Spleen (tissue), 7 donors: ENCODE results near the gene TSPAN15.

Experiments used
- POLR2A ChIP-seq, 3 donors: fragments of 450-650 bp; IDR thresholded peaks; one replicate each; pipeline ENCODE4 v1.5.1; 2017; ENCODE audit warnings: antibody characterized with exemption in 3 of 3, mild to moderate bottlenecking in 1 of 3
- POLR2AphosphoS5 ChIP-seq, 3 donors: sonication (generic); formaldehyde crosslinking; IDR thresholded peaks; one replicate each; pipeline ENCODE4 v1.5.1; 2017; ENCODE audit warnings: antibody characterized with exemption in 3 of 3
- TF ChIP-seq, protein P1 (sequence below), 11 experiments: fragments of 200-600 bp in 7 of 11; fragments of 450-650 bp in 4 of 11; sonication (generic) in 4 of 11; IDR thresholded peaks in 8 of 11; conservative IDR thresholded peaks in 3 of 11; 1 replicate in 7 of 11; 2 replicates in 4 of 11; pipeline versions ENCODE4 v1.4.0 to v1.8.0; 2016 to 2021; ENCODE audit warnings: antibody characterized with exemption in 11 of 11, inconsistent platforms in 4 of 11, mild to moderate bottlenecking in 1 of 11
- donor health status: DM: no; HTN: no; CAD: no; lungs with moderate emphysema.
- donor health status: DM: no; HTN: no; CAD: no.
- donor health status: DM: no; HTN: no; CAD: no.

DNA sequence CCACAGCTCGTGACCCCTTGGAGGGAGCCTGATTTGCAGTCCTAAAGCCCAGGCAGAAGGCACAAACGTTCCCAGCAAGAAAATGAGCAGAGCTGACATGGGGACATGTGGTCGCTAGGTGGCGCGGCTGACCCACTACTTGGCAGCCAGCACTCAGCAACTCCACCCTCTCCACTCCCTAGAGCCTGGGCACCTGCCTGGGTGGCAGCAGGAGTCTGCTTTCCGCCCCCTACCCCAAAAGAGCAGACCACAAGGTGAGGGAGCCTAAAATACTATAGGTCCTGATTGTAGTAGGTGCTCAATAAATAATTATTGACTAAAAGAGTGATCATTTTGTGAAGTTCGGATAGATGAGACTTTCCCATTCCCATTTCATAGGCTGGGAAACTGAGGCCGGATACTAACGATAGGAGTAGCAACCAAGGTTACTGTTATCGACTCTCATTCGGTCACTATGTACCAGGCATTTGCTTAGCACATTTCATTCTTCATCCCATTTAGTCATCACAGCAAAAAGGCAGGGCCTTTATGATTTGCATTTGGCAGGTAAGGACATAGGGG is 64.5 kb downstream of the TSPAN15 start:
- TF ChIP-seq, protein P1, sequence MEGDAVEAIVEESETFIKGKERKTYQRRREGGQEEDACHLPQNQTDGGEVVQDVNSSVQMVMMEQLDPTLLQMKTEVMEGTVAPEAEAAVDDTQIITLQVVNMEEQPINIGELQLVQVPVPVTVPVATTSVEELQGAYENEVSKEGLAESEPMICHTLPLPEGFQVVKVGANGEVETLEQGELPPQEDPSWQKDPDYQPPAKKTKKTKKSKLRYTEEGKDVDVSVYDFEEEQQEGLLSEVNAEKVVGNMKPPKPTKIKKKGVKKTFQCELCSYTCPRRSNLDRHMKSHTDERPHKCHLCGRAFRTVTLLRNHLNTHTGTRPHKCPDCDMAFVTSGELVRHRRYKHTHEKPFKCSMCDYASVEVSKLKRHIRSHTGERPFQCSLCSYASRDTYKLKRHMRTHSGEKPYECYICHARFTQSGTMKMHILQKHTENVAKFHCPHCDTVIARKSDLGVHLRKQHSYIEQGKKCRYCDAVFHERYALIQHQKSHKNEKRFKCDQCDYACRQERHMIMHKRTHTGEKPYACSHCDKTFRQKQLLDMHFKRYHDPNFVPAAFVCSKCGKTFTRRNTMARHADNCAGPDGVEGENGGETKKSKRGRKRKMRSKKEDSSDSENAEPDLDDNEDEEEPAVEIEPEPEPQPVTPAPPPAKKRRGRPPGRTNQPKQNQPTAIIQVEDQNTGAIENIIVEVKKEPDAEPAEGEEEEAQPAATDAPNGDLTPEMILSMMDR (IDR thresholded peaks at IDR 0.05 in 8 of 11, conservative IDR thresholded peaks at IDR 0.05 in 3 of 11), result peak; percentile 46 to 82 (median 73)
- TF ChIP-seq POLR2A (IDR thresholded peaks at IDR 0.05) (no peak), POLR2AphosphoS5 (IDR thresholded peaks at IDR 0.05) (peak in 1 of 3 donors; percentile 23)
